HG03432 (cell line): ENCODE data around the gene CTNND2.

Experiments
- ATAC-seq: cut with Tn5 transposase; IDR thresholded peaks from one replicate; pipeline ENCODE4 v1.9.1; 2021; ENCODE audit warnings: mild to moderate bottlenecking, moderate library complexity; ENCODE audit not compliant: unreplicated experiment

The CTNND2 gene

GRCh38 chr5:10974850-10975249 is 929.4 kb downstream of the CTNND2 start:
- no peak for ATAC-seq

- no peak for ATAC-seq
Observed at GRCh38 chr5:10973316-10973715, 930.9 kb downstream of the CTNND2 start.

- ATAC-seq: no peak
Observed at GRCh38 chr5:10969684-10970180, 934.5 kb downstream of the CTNND2 start.

GRCh38 chr5:10964806-10965205 is 939.4 kb downstream of the CTNND2 start:
- ATAC-seq: no peak

GRCh38 chr5:10958728-10959127 is 945.5 kb downstream of the CTNND2 start:
- ATAC-seq: no peak

GRCh38 chr5:10949856-10950630 is 954.2 kb downstream of the CTNND2 start:
- no peak for ATAC-seq

- no peak for ATAC-seq
Observed at GRCh38 chr5:10946050-10946449, 958.2 kb downstream of the CTNND2 start.

- no peak for ATAC-seq
Observed at GRCh38 chr5:10941900-10942299, 962.3 kb downstream of the CTNND2 start.

- ATAC-seq: no peak
Observed at GRCh38 chr5:10936081-10936855, 968.0 kb downstream of the CTNND2 start.

GRCh38 chr5:10935536-10935935 is 968.7 kb downstream of the CTNND2 start:
- no peak for ATAC-seq

- no peak for ATAC-seq
Observed at GRCh38 chr5:10934783-10935355, 969.4 kb downstream of the CTNND2 start.

GRCh38 chr5:10933121-10933520 is 971.1 kb downstream of the CTNND2 start:
- ATAC-seq: no peak

- no peak for ATAC-seq
Observed at GRCh38 chr5:10932426-10932825, 971.8 kb downstream of the CTNND2 start.

- no peak for ATAC-seq
Observed at GRCh38 chr5:10927608-10928007, 976.6 kb downstream of the CTNND2 start.

- ATAC-seq: no peak
Observed at GRCh38 chr5:10923310-10923709, 980.9 kb downstream of the CTNND2 start.
